ENCODE measurements around the gene TRIM29. TPM values are rescaled to one million over a fixed set of nuclear protein-coding genes. Genes with fewer than 3 reads are reported as not detected.

Gene TRIM29
- total and polyA plus RNA-seq, 9 of the 15 experiments (the other 6 are each of a cell fraction or from before 2014, with no cell fraction given), result 0.08 to 1.4 (median 0.42) TPM; not detected in 2

- Histone ChIP-seq H3K4me3 (no peak overlapping the region), H3K36me3 (ENCODE audit: control insufficient read depth, insufficient read depth, low read length) (no peaks in the 10 kb centered on the region), H3K79me2 (ENCODE audit: control insufficient read depth, insufficient read depth, low read length) (no peaks in the 10 kb centered on the region), H2AFZ (ENCODE audit: low read depth, low read length) (no peak overlapping the region), H3K27me3 (ENCODE audit: control insufficient read depth in 2 of 2, insufficient read depth in 2 of 2, low read length in 2 of 2) (peaks cover 25 to 62% of the 10 kb centered on the region in 2 experiments; a peak in 4 of 5 replicates), H3K9me1 (ENCODE audit: control insufficient read depth, insufficient read depth, low read length) (no peaks in the 10 kb centered on the region), H4K20me1 (replicated peaks; ENCODE audit: control insufficient read depth, insufficient read depth, low read length) (peaks cover 14% of the 10 kb centered on the region), H3K4me2 (ENCODE audit: insufficient read depth, low read length) (no peak overlapping the region), H3K27ac (ENCODE audit: extremely low read depth, low read depth, low read length) (no peak overlapping the region), H3K4me1 (replicated peaks in 1 of 2; ENCODE audit: control insufficient read depth in 2 of 2, insufficient read depth in 2 of 2, low read length in 2 of 2) (peaks cover 0 to 2% of the 10 kb centered on the region in 2 experiments; a peak in 1 of 5 replicates), H3K9me3 (replicated peaks; ENCODE audit: control insufficient read depth, insufficient read depth, low read depth, low read length) (no peaks in the 10 kb centered on the region), H3K9ac (ENCODE audit: insufficient read depth in 1 of 2, low read depth in 2 of 2, low read length in 2 of 2) (no peak overlapping the region)
- no peak for DNase-seq (ENCODE audit: extremely low read depth in 1 of 4, low spot score in 3 of 4)
- TF ChIP-seq ZKSCAN3 (CRISPR knock-in tag; IDR thresholded peaks at IDR 0.05) (no peak), CHD2 (IDR thresholded peaks at IDR 0.05; ENCODE audit: low read depth, low read length) (no peak), ZNF449 (CRISPR knock-in tag; IDR thresholded peaks at IDR 0.05) (no peak), THRA (IDR thresholded peaks at IDR 0.05) (no peak), SMAD1 (IDR thresholded peaks at IDR 0.05; ENCODE audit: low read depth, low read length, partially characterized antibody) (no peak), ZNF212 (CRISPR knock-in tag; IDR thresholded peaks at IDR 0.05) (no peak), HMGN3 (IDR thresholded peaks at IDR 0.05; ENCODE audit: borderline replicate concordance, extremely low read depth, insufficient read length, low read depth, low read length) (no peak), ILK (tag; IDR thresholded peaks at IDR 0.05; ENCODE audit: borderline replicate concordance, low read depth) (no peak), HES1 (IDR thresholded peaks at IDR 0.05; ENCODE audit: low read depth) (no peak), TEAD2 (tag; IDR thresholded peaks at IDR 0.05) (no peak), ZBTB8A (IDR thresholded peaks at IDR 0.05; ENCODE audit: partially characterized antibody) (no peak), PCBP2 (IDR thresholded peaks at IDR 0.05; ENCODE audit: low read depth, low read length, poor library complexity, severe bottlenecking) (no peak)
- CTCF ChIA-PET (ENCODE audit: low intra/inter-chr PET ratio), result interaction anchor here (0.6 to 3.5 kb wide), 2 partner anchors 55 to 128 kb away, joined by 3 to 44 read pairs; no protein-coding TSS in a partner anchor
- no peak for ATAC-seq
- POLR2A ChIA-PET, result no interaction called here
- intact Hi-C loops (cut with micrococcal nuclease), result no loop called here
- 0% methylated on average over 4 of the region's 4 CpGs for WGBS (ENCODE audit: insufficient coverage, low coverage, missing lambda C conversion rate)
- in situ Hi-C loops (cut with MboI), result loop anchor here (5.0 kb wide), 2 partner anchors 52 to 127 kb away; no protein-coding TSS in a partner anchor
- no peak for FAIRE-seq
- BruUV-seq (replicated peaks), result no TSS peak
Observed at GRCh38 chr11:120174866-120175265, 37.0 kb upstream of the TRIM29 start.
